ELR (cell line): Measurements from ENCODE around the gene ST6GALNAC6.
"Not testable (repeated sequence)": the region's sequence is repeated elsewhere in the genome, so short reads cannot be mapped to it uniquely, and the experiment has no call there.

Source experiments
- DNase-seq: peaks from one replicate; pipeline ENCODE4 v3.0.0-alpha.2; 2015; ENCODE audit warnings: low read depth

The ST6GALNAC6 gene

DNA sequence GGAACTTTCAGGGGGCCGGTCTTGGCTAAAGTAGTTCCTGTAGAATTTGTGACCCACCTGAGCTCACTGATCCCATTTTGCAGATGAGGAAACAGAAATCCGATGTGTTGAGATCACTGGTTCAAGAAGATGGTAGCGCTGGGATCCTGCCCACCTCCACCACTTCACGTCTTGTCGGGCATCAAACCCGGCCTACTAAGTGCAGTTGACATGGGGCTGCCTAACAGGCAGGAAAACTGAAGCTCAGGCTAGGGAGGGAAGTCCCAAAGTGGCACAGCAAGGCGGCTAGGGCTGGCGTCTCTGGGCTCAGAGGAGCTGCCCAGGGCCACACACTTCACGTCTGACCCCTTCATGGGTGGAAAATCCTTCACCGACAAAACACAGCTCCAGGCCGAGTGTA lies 44.4 kb downstream of the ST6GALNAC6 start:
- DNase-seq, result no peak

- peak; percentile 84 for DNase-seq
These were observed 45.1 kb downstream of the ST6GALNAC6 start, which contains the start of gene ENG for GRCh38 chr9:127854184-127854806. Gene ENG (minus strand): TSS chr9:127854658. CDS start chr9:127854355, 303 bp downstream.

DNA sequence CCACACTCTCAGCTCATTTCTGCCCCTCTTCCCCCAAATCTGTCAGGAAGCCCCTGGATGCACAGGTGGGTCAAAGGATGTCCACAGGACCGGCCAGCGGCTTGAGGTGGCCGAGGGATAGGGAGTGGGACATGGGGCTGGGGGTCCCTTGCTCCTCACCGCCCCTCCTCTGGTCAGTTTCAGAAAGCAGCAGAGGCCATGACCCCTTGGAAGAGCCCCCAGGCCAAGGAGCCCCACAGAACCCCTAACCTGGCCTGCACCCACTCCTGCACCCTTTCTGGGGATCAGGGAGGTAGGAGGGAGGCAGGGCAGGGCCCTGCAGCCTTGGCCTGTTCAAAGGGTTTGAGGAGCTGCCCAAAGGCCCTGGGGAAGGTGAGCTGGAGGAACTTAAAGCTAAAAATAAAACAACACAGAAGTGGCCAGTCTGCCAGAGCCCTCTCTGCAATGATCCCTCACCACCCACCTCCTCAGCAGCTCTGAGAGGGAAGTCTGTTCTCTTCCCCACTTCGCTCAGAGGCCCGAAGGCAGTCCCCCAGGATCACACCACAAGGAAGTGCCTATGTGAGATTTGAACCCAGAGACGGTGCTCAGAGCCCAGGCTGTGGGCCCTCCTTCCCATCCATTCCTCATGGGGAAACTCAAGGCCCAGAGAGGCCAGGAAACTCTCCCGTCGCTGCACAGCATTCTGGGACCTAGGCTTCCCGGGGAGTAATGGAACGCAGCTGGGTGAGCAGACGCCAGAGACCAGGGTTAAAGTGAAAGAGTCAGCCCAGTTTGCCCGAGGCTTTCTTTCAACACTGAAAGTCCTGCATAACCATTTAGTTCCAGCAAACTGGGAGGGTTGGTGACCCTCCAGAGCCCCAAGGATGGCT lies 45.9 kb downstream of the ST6GALNAC6 start:
- DNase-seq, result peak; percentile 26

- no peak for DNase-seq
These were observed 46.6 kb downstream of the ST6GALNAC6 start for GRCh38 chr9:127852829-127853228.

GRCh38 chr9:127850286-127850830 lies 49.0 kb downstream of the ST6GALNAC6 start:
- no peak for DNase-seq

- DNase-seq, result no peak
These were observed 50.5 kb downstream of the ST6GALNAC6 start for GRCh38 chr9:127848756-127849504.

DNA sequence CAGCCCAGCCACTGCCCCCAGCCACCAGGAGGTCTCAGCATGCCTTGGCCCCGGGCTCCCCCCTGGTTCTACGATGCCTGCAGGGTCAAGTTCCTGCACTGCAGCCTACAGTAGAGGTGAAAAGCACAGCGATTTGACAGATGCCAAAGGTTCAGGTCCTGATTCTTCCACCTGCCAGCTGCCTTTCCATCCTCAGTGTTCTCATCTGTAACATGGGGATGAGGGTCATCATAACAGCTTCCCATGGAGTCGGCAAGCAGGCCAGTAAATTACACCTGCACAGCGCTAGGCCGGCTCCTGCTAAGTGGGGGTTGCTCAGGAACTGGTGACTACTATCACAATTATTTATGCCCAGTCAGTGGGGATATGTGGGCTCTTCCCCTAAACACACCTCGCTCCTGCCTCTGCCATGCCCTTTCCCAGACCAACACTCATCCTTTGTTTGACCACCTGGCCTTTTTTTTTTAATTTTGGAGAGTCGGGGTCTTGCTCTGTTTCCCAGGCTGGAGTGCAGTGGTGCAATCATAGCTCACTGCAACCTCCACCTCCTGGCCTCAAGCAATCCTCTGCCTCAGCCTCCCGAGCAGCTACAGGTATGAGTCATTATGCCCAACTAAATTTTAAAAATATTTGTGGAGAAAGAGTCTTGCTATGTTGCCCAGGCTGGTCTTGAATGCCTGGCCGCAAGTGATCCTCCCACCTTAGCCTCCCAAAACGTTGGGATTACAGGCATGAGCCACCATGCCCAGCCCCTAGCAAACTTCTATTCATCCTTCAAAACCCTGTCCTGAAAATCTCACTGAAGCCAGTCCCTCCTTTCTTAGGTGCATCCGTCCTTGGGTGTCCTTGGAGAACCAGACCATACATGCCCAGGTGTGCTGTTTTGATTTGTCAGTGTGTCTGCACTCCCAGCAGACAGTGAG lies 51.3 kb downstream of the ST6GALNAC6 start:
- no peak for DNase-seq

DNA sequence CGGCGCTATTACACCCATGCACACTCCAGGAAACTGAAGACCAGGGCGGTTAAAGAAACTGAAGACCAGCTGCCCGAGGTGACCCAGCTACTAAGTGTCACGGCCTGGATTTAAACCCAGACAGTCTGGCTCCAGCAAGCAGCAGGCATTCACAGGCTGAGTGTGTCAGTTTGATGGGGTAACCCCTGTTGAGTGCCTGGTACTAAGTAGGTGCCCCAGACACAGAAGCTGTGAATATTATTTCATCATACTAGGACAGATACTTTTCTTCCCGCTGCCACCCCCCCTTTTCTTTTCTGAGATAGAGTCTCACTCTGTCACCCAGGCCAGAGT lies 52.3 kb downstream of the ST6GALNAC6 start:
- DNase-seq, result no peak

- no peak for DNase-seq
These were observed 52.8 kb downstream of the ST6GALNAC6 start for GRCh38 chr9:127846443-127847177.

- DNase-seq, result not testable (repeated sequence)
These were observed 53.8 kb downstream of the ST6GALNAC6 start for GRCh38 chr9:127845619-127846018.

GRCh38 chr9:127844821-127845359 lies 54.5 kb downstream of the ST6GALNAC6 start:
- DNase-seq, result peak; percentile 53

- DNase-seq, result no peak
These were observed 58.1 kb downstream of the ST6GALNAC6 start for GRCh38 chr9:127841087-127841835.

GRCh38 chr9:127838375-127839078 lies 60.9 kb downstream of the ST6GALNAC6 start:
- peak; percentile 99 for DNase-seq

DNA sequence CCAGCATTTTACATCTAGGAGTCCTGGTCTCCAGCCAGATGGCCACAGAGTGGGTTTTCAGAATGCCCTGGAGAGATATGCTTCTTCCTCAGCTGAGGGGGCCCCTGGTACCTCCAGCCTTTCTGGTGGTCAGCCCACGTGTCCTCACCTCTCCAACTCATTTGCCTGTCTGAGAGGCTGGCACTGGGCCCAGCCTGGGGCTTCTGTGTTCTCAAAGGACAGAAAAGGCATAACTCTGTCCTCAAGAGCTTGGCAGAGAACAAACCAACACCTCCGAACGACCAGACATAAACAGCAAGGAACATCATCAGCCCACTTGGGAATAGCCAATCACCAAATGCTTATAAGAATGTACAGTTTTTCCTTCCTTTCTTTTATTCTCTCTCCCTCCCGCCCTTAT lies 62.1 kb downstream of the ST6GALNAC6 start:
- DNase-seq, result no peak

- not testable (repeated sequence) for DNase-seq
These were observed 62.8 kb downstream of the ST6GALNAC6 start for GRCh38 chr9:127836561-127836960.

DNA sequence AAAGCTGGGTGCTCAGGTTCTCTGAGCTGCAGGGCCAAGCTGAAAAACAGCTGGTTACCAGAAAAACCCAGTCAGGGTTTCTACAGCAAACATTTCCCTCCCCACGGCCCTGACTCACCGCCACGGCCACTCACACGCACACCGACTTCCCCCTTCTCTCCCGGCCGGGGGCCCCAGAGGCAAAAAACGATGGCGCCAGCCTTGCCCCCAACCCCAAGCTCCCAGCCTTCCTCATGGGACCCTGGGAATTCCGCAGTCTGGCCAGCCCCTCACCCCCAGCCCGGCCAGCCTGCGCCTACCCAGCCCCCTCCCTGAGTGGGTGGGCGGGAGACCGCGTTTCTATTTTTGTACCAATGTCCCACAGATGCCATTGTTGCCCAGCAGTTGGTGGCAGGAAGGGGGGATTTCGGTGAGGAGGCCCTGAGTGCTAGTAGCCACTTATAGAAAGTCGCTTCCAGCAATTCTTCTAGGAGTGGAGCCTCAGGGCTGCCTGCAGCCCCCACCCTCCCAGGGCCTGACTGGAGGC lies 63.3 kb downstream of the ST6GALNAC6 start:
- peak; percentile 83 for DNase-seq
